HG02642 (cell line): Measurements from ENCODE around the gene COQ10B.

ENCODE experiments used
- ATAC-seq: cut with Tn5 transposase; IDR thresholded peaks from one replicate; pipeline ENCODE4 v1.9.1; 2021; ENCODE audit warnings: mild to moderate bottlenecking; ENCODE audit not compliant: unreplicated experiment, poor library complexity

The COQ10B gene

GRCh38 chr2:197499594-197500502 is 46.5 kb downstream of the COQ10B start, which contains the start of the genes HSPD1 and HSPE1:
Gene HSPD1, minus strand, starts transcription at chr2:197499840. Its CDS starts 992 bp downstream, at chr2:197498848.
Gene HSPE1, plus strand, starts transcription at chr2:197500379. Its CDS starts 58 bp downstream, at chr2:197500437.
- ATAC-seq = peak; percentile 85

DNA sequence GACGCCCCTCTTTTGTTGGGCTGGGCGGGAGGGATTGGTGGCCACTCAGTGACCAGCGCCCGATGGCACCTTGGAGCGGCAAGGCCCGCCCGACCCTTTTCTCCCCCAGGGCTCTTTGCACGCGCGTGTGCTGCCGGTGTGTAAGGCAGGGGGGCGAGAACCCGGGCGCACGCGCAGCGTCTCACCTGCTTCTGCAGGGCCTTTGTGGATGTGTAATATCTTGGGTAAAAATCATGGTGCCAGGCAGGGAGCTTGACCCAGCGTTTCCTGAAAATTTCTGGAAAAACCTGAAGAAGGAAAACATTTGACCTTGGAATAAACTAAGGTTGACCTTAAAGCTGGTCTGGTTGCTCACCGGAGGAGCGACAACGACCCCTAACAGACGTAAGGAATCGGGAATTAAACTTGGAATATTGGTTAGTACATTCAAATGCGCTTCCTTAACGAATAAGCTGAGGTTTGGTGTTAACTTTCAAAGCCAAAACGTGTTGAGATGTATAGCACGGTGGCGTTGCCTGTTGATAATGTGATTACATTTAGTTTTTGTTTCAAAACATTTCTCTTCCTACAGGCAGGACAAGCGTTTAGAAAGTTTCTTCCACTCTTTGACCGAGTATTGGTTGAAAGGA is 47.3 kb downstream of the COQ10B start:
- peak; percentile 9 for ATAC-seq

GRCh38 chr2:197502201-197502600 is 48.8 kb downstream of the COQ10B start:
- ATAC-seq = no peak

DNA sequence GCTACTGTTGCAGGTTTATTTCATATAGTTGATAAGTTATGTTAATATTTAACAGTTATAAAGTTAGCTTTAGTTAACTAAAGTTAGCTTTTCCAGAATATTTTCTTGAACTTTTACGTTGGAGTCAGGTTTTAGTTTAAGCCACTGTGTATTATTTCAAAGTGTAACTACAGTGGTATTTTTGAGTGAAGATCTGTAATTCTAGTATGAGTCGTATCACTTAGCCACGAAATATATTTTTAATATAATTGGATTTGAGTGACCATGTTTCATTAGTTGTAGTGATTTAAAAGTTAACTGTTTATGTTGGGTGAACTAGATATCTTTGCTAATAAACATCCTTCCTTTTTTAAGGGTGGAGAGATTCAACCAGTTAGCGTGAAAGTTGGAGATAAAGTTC is 49.3 kb downstream of the COQ10B start:
- no peak for ATAC-seq

GRCh38 chr2:197504000-197504399 is 50.6 kb downstream of the COQ10B start:
- ATAC-seq = no peak

GRCh38 chr2:197504512-197504911 is 51.2 kb downstream of the COQ10B start:
- no peak for ATAC-seq

GRCh38 chr2:197506658-197507057 is 53.3 kb downstream of the COQ10B start:
- ATAC-seq = no peak

- ATAC-seq = no peak
These were observed 60.6 kb downstream of the COQ10B start for GRCh38 chr2:197513915-197514314.

DNA sequence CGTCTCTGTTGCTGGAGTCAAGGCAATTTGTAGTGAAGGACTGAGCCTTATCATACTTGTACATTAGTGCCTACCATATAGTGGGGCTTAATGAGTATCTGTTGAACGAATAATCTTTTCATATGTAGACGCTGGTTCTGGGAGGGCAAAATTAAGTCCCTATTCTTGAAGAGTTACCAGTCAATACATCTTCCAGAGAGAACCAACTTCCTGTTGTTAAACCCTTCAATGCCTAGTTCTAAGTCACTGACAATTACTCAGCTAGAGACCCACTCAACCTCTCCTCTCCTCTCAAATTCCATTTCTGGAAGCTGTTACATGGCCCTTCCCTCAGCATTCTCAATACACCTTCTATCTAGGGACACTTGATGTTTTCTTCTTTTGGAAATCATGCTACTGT is 61.4 kb downstream of the COQ10B start:
- ATAC-seq = no peak

GRCh38 chr2:197515315-197515738 is 62.0 kb downstream of the COQ10B start:
- peak; percentile 7 for ATAC-seq

DNA sequence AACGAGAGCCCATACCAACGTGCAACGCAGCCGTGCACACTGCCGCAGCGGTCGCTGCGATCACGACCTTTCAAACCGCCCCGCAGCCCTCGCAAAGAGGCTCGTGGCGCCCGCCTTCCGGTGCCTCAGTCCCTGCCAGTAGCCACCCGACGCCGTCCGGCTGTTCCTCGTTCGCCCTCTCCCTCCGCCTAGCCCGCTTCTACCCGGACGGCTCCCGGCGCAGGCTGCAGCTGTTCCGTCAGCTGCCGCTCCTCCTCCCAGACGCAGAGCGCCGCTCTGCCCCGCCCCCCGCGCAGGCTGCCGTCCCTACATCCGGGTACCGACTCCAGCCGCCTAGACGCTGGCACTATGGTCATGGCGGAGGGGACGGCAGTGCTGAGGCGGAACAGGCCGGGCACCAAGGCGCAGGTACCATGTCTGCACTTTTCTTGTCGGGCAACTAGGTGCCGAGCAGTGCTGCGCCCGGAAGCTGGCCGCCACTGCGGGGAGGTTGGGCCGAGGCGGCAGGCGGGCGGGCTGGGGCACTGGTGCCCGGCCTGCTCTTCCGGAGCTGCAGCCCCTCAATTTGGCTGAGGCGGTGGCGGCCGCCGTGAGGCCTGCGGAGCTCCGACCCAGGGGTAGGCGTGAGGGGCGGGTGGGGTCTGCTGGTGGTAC is 62.5 kb downstream of the COQ10B start, which contains the start of gene MOB4:
TSS of gene MOB4 (plus strand) at position 328 of the 654 bp plus-strand sequence. CDS start at position 349, 21 bp downstream.
- peak; percentile 96 for ATAC-seq

GRCh38 chr2:197516393-197516761 is 63.0 kb downstream of the COQ10B start:
- peak; percentile 23 for ATAC-seq

DNA sequence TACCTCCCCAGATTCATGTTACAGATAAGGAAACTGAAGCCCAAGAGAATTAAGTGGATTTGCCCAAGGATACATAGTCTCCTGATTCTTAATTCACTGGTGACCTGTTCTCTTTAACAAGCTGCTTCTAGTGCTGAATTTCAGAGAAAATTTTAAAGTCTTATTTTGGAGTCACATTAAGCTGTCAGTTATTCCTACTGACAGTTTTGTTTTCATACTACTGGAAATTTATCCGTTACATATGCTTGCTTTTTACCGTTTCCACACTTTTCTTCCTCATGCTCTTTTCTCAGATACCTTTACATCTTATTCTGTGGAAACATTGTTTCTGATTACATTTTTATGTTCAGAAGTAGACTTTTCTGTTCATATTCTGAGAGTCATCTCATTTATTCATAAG is 63.8 kb downstream of the COQ10B start:
- no peak for ATAC-seq
